Activated CD4-positive, CD25-positive, alpha-beta regulatory T cell treated with anti-CD3 and anti-CD28 coated beads, Interleukin-2, amount 50 U/mL, for 72 hours (primary cell): Measurements from ENCODE around the gene KDSR.
"Not testable (repeated sequence)": the region's sequence is repeated elsewhere in the genome, so short reads cannot be mapped to it uniquely, and the experiment has no call there.

Experiments
- DNase-seq: peaks from one replicate; pipeline ENCODE4 v3.0.0; 2021

KDSR gene

GRCh38 chr18:63365876-63366212 is 1.2 kb downstream of the KDSR start:
- DNase-seq, result no peak

DNA sequence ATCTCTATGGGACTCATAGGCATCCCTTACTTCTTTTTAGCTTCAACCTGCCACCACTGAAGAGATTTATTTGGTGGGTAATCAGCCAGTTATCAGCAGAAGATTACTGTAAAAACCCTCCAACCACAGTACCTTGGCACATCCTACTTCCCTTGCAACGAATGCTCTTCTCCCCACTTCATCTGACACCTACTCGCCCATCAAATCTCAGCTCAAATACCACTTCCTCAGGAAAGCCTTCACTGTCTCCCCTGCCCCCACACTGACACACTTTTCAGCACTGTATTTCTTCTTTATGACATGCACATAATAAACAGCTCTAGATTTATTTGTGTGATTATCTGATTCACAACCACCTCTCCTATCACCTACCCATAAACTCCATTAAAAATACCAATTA is 3.1 kb downstream of the KDSR start:
- no peak for DNase-seq

- DNase-seq, result not testable (repeated sequence)
Observed at GRCh38 chr18:63363420-63363819, 3.6 kb downstream of the KDSR start.

DNA sequence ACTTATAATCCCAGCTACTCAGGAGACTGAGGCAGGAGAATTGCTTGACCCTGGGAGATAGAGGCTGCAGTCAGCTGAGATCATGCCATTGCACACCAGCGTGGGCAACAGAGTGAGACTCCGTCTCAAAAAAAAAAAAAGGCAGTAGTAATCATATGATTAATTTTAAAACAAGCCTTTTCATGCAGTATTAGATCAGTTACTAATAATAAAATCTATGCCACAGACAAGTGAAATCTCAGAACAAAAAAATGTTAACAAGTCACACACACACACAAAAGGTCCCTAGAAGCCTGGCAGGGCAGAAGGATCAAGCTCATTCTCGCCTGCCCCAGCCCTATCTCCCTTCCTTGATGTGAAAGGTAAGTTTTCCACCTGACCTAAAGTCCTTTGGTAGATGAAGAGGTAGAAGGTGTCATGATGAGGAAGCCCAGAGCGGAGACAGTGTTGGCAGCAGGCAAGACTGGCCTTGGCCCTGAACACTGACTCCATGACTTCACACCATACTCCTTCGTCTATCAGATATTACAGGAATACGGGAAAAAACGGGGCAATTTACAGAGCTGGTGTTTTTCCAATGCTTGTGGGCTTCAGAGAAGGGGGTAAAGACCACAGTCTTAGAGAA is 10.6 kb downstream of the KDSR start:
- no peak for DNase-seq

DNA sequence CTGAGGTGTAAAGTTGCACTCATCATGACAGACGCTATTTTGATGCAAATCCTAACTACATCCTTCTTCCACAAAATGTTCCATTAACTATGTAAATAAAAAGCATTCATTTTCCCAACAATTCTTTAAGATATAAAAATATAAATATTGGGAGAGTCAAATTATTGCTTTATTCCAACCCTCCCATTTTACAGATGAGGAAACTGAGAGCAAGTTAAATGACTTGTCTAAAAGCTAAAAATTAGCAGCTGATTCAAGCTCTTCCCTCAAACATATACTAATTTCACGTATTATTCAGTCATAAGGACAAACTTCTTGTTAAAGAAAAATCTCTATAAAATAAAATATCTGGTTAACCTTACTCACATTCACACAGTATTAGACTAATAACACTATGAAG is 16.8 kb downstream of the KDSR start:
- DNase-seq, result no peak

DNA sequence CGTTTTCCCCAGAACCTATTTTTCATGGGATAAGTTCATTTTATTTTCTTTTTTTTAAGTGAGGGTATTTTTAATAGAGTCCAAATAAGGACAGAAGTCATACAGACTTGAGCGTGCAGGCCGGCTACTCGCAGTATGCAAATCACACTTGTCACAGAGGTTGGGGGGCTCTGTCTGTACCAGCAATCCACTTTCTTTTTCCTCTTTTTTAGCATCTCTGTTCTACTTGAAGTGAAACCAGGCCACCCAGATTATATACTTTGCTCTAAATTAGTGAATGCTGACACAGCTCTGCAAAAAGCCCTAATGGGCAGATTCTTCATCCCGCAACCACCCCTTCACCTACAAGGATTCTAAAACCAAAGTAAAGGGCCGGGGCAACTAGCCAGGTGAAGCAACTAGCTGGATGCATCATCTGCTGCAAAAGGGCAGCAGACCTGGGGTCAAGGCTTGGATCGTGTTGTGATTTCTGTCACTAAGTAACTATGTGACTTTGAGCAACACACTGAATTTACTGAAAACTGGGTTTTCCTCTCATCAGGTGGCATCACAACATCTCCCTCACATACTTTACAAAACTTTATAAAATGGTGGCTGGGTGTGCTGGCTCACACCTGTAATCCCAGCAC is 18.4 kb downstream of the KDSR start:
- no peak for DNase-seq

DNA sequence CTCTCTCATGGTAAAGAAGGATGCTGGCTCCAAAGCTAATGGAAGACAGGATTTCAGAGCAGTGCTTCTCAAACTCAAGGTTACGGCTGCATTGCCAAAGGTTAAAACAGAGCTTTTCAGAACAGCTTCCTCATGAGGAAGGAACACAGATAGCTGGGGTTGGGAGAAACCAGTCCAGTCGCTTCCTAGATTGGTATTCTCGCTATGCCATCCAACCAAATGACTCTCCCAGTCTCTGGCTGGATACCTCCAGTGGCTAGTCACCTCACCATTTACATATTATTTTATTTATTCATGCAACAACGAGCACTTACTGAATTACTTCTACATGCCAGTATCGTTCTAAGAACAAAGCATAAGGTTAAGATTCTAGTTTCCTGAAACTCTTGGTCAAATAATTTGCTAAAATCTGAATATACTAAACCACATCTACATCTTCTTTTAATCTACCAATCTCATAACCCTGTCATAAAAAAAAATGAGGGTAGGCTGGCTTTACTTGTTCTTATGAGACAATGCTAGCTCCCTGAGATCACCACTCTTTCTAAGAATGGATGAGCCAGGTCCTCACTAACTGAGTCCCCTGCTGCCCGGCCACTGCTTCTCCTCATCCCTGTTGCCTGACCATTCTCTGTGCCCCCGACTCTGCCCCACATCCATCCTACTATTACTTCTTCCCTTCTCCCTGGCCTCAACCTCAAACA is 20.4 kb downstream of the KDSR start:
- DNase-seq, result no peak

GRCh38 chr18:63346031-63346430 is 21.0 kb downstream of the KDSR start:
- no peak for DNase-seq

DNA sequence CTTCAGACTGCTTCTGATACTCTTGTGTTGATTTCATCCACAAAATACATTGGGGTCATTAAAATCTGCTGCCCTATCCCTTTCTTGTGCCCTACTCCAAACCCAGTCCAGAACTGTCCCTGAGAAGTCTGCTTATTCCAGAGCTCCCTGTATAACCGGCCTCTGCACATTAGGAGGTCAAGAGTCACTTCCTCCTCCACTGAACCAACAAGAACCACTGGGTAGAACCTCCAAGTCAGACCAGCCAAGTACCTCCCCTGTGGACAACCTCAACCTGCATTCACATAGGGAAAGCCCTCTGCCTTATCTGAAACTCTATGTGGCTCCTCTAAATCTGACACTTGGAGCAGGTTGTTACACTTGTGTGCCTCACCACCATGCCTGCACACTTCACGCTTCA is 22.1 kb downstream of the KDSR start:
- no peak for DNase-seq

DNA sequence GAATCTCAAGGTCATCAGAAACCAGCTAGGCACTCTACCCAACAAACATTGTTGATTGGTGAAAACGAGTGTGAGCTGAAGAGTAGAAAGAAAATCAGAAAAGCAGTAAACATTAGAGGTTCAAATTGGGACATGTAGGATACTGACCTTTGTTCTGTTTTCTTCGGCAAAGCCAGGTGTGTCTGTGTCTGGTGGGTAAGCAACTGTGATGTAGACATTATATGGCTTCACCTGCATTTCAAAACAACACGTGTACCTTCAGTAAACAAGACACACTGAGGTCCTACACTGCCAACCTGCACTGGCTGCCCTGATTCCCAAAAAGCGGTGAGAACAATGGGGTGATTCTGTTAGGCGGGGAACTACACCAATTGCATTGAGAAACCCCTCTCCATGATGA is 22.7 kb downstream of the KDSR start:
- DNase-seq, result no peak

GRCh38 chr18:63342206-63342605 is 24.8 kb downstream of the KDSR start:
- no peak for DNase-seq

- DNase-seq, result no peak
Observed at GRCh38 chr18:63339920-63340484, 27.0 kb downstream of the KDSR start.

DNA sequence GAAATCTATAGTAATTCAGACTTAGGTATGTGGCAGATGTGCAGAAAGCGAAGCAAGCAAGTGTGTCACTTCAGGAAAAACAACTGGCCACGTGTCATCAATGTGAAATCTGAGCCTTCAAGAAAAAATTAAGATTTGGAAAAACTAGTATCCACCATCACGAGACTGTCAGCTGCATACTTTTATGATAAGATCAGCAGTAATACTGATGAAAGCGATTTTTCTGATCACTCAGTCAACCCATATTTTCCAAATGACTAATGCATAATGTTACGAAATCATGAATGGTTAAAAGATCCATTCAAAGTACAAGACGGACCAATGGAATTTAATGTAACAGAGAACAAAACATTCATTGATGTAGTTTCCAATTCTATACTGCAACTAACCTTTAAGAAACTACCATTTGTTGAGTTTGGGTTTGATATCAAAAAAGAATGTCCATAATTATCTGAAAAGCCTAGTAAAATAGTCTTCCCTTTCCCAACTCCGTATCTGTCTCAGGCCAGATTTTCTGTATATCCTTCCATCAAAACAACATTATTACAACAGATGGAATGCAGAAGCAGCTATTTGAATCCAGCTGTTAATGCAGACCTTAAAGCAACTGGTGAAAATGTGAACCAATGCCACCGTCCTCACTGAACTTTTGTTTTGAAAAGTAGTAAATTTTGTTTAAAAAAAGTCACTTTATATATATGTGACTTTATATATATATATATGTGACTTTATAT is 30.5 kb downstream of the KDSR start:
- no peak for DNase-seq

GRCh38 chr18:63331105-63331504 is 35.9 kb downstream of the KDSR start:
- no peak for DNase-seq

DNA sequence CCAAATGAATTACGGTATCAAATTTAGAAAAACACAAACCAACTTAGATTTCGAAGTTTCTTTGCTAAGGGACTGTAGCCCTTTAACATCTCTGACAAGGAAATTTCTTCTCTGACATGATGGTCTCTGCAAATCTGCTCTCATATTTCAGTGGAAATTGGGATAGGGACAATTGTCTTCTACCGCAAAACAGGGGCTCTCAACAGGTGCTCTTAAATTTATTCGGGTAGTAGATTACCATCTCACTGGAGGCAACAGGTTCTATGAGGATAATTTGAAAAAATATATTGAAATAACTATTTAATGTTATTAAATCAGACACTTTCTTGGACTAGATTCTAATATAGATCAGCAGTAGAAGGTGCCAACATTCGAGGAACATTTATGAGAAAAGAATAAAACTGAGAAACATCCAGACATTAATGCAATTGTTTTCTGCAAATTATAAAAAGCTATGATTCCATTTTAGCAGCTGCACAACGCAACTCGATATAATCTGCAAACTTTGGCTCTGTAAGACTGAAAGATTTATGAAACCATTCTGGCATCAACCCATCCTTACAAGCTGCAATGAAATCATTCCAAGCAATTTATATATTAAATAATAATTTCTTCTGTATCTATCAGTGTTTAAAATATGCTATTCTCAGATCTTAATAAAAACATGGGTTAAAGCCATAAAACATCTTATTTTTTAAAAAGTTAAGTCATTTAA is 37.4 kb downstream of the KDSR start:
- DNase-seq, result no peak

DNA sequence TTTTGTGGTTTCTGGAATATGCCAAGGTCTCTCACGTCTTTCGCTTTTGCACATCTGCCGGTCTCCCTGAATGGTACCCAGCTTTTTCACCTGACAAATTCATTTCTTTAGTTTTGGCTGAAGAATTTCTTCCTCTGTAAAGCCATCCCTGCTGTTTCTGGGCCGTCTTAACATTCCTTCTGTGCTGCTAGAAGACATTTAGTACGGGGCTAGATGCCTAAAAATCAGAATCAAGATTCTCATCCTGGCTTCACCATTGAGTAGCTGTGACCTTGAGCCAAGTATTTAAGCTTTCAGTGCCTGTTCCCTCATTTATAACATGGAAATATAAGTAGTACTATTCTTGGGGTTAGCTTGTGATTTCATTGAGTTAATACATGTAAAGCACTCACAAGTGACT is 41.0 kb downstream of the KDSR start:
- no peak for DNase-seq

DNA sequence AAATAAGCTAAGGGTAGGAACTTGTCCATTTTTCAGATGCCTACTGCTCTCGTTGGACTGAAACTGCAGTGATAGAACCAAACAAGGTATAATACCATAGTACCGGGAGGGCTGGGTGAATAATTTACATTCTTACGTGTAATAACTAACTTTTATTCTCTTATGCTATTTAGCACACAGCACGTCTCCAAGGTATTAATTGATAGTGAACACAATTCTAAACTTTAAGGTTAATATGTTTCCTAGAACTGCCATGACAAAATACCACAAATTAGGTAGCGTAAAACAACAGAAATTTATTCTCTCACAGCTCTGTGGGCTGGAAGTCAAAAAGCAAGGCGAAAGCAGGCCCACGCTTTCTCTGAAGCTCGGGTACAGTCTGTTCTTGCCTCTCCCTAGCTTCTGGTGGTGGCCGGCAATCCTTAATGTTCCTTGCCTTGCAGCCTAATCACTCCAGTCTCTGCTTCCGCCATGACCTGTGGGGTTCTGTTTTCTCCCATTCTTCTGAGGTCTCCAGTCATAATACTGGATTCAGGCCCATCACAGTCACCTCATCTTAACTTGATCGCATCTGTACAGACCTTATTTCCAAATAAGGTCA is 41.8 kb downstream of the KDSR start:
- no peak for DNase-seq

DNA sequence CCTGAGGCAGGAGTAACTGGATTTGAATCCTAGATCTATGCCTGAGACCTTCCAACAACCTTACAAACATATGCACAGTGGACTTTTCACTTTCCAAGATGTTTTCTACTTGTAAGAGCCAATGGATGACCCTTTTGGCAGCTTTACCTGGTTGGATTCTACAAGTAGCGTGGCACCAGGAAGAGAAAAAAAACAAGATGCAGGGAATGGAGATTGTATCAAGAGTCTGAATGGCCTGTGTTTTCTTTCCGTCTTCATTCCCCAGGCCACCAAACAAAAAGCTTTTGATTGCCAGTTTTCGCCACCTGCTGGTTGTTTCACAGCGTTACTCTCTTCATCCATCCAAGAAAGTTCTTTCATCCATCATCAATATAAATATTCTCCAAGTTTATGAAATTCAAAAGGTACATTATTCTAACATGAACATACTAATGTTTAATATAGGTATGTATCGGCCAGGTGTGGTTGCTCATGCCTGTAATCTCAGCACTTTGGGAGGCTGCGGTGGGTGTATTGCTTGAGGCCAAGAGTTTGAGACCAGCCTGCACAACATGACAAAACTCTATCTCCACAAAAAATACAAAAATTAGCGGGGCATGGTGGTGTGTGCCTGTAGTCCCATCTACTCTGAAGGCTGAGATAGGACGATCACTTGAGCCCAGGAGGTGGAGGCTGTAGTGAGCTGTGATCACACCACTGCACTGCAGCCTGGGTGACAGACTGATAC is 43.9 kb downstream of the KDSR start:
- DNase-seq, result no peak

DNA sequence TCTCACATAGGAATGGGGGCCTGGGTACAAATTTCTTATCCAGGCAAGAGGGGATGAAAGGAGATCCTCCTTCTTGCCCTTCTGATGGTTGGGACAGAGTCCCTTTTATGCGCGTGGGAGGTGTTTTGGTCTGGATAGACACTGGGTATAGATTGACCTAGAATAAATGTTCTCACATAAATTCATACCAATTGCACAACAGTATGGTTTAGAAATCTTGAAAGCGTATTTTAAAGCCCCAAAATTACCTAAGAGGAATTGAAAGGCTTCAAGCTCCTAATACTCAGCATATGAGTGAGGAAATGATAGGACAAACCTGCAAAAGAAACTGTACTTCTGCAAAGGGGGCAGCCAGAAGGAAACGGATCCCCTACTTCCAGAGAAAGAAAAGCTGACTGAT is 44.8 kb downstream of the KDSR start:
- DNase-seq, result no peak

GRCh38 chr18:63321291-63321690 is 45.7 kb downstream of the KDSR start:
- DNase-seq, result no peak

GRCh38 chr18:63320975-63321265 is 46.1 kb downstream of the KDSR start:
- DNase-seq, result no peak
